ENCODE results near the gene XXYLT1.

- TF ChIP-seq POLR2A (IDR thresholded peaks at IDR 0.05; ENCODE audit: low read depth, low read length) (no peak), POLR2AphosphoS5 (IDR thresholded peaks at IDR 0.05; ENCODE audit: low read depth, low read length) (no peak), TAF1 (IDR thresholded peaks at IDR 0.05; ENCODE audit: borderline replicate concordance, low read depth, low read length) (no peak)
These were observed 175.3 kb downstream of the XXYLT1 start for GRCh38 chr3:195095704-195096036.
